Muscle layer of duodenum (tissue), 2 donors: ENCODE measurements around the gene PTPRR.

ENCODE experiments used
- H3K27ac ChIP-seq: one replicate; pipeline ENCODE4 v1.7.0; 2013; ENCODE audit warnings: mild to moderate bottlenecking, low read length
- H3K27me3 ChIP-seq: one replicate; pipeline ENCODE4 v1.7.0; 2013; ENCODE audit warnings: low read depth, mild to moderate bottlenecking, control low read depth, low read length
- H3K36me3 ChIP-seq, 2 donors: one replicate each; pipeline ENCODE4 v1.7.0; 2013; ENCODE audit warnings: low read length in 2 of 2, control low read depth in 1 of 2, mild to moderate bottlenecking in 1 of 2; ENCODE audit not compliant: insufficient read depth in 2 of 2, control insufficient read depth in 1 of 2
- H3K4me1 ChIP-seq, 2 donors: one replicate each; pipeline ENCODE4 v1.7.0; 2013; ENCODE audit warnings: low read length in 2 of 2, mild to moderate bottlenecking in 2 of 2, control low read depth in 1 of 2, moderate library complexity in 1 of 2; ENCODE audit not compliant: insufficient read depth in 2 of 2, control insufficient read depth in 1 of 2
- H3K4me3 ChIP-seq, 2 donors: one replicate each; pipeline ENCODE4 v1.7.0; 2013; ENCODE audit warnings: low read length in 2 of 2, low read depth in 1 of 2, mild to moderate bottlenecking in 1 of 2
- H3K9me3 ChIP-seq, 2 donors: one replicate each; pipeline ENCODE4 v1.7.0; 2013; ENCODE audit warnings: low read length in 2 of 2, control low read depth in 1 of 2, mild to moderate bottlenecking in 1 of 2; ENCODE audit not compliant: control insufficient read depth in 1 of 2
- donor health status: healthy.

PTPRR gene

DNA sequence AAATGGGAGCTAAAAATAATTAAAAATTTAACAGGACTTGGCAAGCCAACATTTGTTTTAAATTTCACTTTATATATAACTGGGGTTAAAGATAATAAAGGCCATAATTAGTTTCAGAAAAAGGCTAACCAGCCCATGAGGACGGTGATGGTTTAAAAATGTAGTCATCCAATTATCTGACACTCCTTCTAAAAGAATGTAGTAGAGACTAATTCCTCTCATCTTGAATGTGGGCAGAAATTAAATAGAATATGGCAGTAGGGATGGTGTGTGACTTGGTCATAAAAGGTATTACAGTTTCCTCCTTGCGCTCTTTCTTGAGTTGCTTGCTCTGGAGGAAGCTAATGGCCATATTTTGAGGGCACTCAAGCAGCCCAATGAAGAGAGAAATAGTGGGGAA lies 234.2 kb downstream of the PTPRR start:
- Histone ChIP-seq H3K36me3 (no peaks in the 10 kb centered on the region), H3K27ac (no peak overlapping the region), H3K9me3 (no peaks in the 10 kb centered on the region), H3K4me3 (no peak overlapping the region), H3K27me3 (no peaks in the 10 kb centered on the region), H3K4me1 (no peaks in the 10 kb centered on the region)

- peaks cover 0 to 6% of the 10 kb centered on the region in 2 donors for H3K9me3 ChIP-seq
- H3K4me3 ChIP-seq: no peak overlapping the region
- no peaks in the 10 kb centered on the region for H3K36me3 ChIP-seq
- no peaks in the 10 kb centered on the region for H3K4me1 ChIP-seq
- no peaks in the 10 kb centered on the region for H3K27me3 ChIP-seq
- no peak overlapping the region for H3K27ac ChIP-seq
Measured at GRCh38 chr12:70683976-70684375, 236.6 kb downstream of the PTPRR start.

- Histone ChIP-seq H3K36me3 (no peaks in the 10 kb centered on the region), H3K4me3 (no peak overlapping the region), H3K4me1 (no peaks in the 10 kb centered on the region), H3K27ac (no peak overlapping the region), H3K9me3 (no peaks in the 10 kb centered on the region), H3K27me3 (no peaks in the 10 kb centered on the region)
Measured at GRCh38 chr12:70671698-70672097, 248.8 kb downstream of the PTPRR start.

GRCh38 chr12:70670948-70671347 lies 249.6 kb downstream of the PTPRR start:
- Histone ChIP-seq H3K4me3 (no peak overlapping the region), H3K36me3 (no peaks in the 10 kb centered on the region), H3K4me1 (no peaks in the 10 kb centered on the region), H3K27me3 (no peaks in the 10 kb centered on the region), H3K27ac (no peak overlapping the region), H3K9me3 (no peaks in the 10 kb centered on the region)

DNA sequence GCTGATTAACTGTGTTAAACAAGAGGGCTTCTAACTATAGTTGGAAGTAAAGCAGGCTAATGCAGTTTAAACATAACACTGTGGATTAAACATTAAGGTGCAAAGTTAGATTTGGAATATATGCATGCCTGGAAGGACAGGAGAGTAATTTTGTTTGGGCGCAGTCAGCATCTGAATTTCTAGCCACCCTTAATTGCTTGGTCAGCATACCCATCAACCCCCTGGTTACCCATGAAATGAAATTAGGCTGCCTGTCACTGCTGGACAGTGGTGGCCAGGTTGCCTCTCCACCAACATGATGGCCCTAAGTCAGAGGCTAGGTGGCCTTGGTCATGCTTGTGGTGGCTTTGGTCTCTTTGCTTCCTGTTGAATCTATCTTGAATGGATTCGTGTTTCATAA lies 253.3 kb downstream of the PTPRR start:
- H3K27me3 ChIP-seq: no peaks in the 10 kb centered on the region
- no peaks in the 10 kb centered on the region for H3K36me3 ChIP-seq
- no peak overlapping the region for H3K27ac ChIP-seq
- H3K4me3 ChIP-seq: no peak overlapping the region
- H3K9me3 ChIP-seq: no peaks in the 10 kb centered on the region
- no peaks in the 10 kb centered on the region for H3K4me1 ChIP-seq

DNA sequence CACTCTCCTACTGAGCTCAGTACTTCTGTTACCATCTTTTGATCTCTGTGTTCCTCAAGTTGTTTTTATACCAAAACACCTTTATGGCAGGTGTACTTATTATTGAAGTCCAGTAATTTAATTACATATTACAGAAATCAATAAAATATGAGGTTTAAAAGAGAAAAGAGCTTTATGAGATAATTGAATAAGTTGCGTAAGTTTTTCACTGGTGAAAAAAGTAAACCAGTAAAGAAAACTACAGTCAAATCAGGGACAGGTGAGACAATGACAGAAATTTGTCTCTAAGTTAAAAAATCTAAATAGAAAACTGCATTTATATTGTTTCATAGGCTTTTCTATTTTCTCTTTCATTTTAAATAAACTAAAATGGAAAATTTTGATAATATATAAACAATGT lies 254.2 kb downstream of the PTPRR start:
- no peaks in the 10 kb centered on the region for H3K27me3 ChIP-seq
- H3K27ac ChIP-seq: no peak overlapping the region
- H3K4me1 ChIP-seq: no peaks in the 10 kb centered on the region
- no peaks in the 10 kb centered on the region for H3K36me3 ChIP-seq
- H3K9me3 ChIP-seq: no peaks in the 10 kb centered on the region
- no peak overlapping the region for H3K4me3 ChIP-seq

- H3K4me1 ChIP-seq: no peaks in the 10 kb centered on the region
- H3K9me3 ChIP-seq: no peaks in the 10 kb centered on the region
- H3K27me3 ChIP-seq: no peaks in the 10 kb centered on the region
- no peak overlapping the region for H3K4me3 ChIP-seq
- H3K27ac ChIP-seq: no peak overlapping the region
- H3K36me3 ChIP-seq: no peaks in the 10 kb centered on the region
Measured at GRCh38 chr12:70664465-70664881, 256.1 kb downstream of the PTPRR start.

DNA sequence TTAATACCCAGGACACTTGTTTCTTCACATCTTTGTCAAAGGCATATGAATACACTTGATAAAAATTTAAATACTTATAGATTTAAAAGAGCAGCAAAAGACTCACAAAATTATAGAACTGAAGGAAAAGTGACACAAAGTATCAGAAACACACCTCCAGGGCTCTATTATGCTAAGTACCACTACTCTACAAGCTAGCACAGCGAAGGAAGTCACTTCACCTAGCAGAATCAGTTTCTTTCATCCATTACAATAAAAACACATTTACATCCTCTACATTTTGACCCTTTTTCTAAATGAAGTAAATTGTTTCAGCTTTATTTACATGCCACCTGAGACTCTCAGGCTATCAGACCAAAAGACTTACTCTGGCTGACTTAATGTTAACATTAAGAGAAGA lies 256.7 kb downstream of the PTPRR start:
- Histone ChIP-seq H3K27me3 (no peaks in the 10 kb centered on the region), H3K9me3 (no peaks in the 10 kb centered on the region), H3K4me3 (no peak overlapping the region), H3K27ac (no peak overlapping the region), H3K36me3 (no peaks in the 10 kb centered on the region), H3K4me1 (no peaks in the 10 kb centered on the region)

DNA sequence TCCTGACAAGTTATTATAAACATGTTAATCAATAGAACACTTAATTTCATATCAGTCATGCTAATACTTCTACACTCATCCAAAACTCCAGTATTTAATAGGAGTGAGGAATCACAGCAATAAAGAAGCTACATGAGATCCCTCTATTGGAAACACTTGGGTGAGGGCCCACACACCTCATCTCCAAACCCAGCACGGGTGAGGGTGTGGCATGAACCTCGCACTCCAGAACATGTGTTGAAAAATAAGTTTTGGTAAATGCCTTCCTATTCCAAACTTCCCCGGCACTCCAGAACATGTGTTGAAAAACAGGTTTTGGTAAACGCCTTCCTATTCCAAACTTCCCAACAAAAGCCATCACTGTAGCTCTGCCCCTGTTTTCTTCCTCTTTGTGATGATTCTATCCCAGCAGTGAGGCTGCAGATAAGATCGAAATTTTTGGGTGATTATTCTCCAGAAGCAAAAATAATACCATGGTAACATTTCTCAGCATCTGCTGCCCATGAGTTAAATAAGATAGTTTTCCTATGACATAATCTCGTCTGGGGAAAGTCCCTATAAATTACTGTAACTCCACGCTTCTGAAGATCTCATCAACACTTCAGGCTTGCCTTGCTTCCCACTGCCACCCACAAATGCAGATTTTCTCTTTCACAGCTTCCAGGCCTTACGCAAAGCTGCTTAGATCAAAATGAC lies 258.9 kb downstream of the PTPRR start:
- no peak overlapping the region for H3K4me3 ChIP-seq

GRCh38 chr12:70660620-70661219 lies 259.8 kb downstream of the PTPRR start:
- H3K9me3 ChIP-seq: no peaks in the 10 kb centered on the region
- no peak overlapping the region for H3K4me3 ChIP-seq
- no peaks in the 10 kb centered on the region for H3K36me3 ChIP-seq
- H3K27ac ChIP-seq: no peak overlapping the region
- no peaks in the 10 kb centered on the region for H3K27me3 ChIP-seq
- H3K4me1 ChIP-seq: no peaks in the 10 kb centered on the region

More for the DNA sequence above, 258.9 kb downstream of the PTPRR start:
- Histone ChIP-seq H3K9me3 (no peaks in the 10 kb centered on the region), H3K36me3 (no peaks in the 10 kb centered on the region), H3K27ac (no peak overlapping the region), H3K4me1 (no peaks in the 10 kb centered on the region), H3K27me3 (no peaks in the 10 kb centered on the region)

- Histone ChIP-seq H3K27ac (no peak overlapping the region), H3K27me3 (no peaks in the 10 kb centered on the region), H3K4me3 (no peak overlapping the region), H3K9me3 (no peaks in the 10 kb centered on the region), H3K4me1 (no peaks in the 10 kb centered on the region), H3K36me3 (no peaks in the 10 kb centered on the region)
Measured at GRCh38 chr12:70660002-70660604, 260.4 kb downstream of the PTPRR start.
